ENCODE data around the gene LRFN5. TPM values are rescaled to one million over a fixed set of nuclear protein-coding genes. Genes with fewer than 3 reads are reported as not detected.

The LRFN5 gene
- total and polyA plus RNA-seq, 9 of the 15 experiments (the other 6 are each of a cell fraction or from before 2014, with no cell fraction given): 0.01 to 0.27 (median 0.09) TPM; not detected in 1

DNA sequence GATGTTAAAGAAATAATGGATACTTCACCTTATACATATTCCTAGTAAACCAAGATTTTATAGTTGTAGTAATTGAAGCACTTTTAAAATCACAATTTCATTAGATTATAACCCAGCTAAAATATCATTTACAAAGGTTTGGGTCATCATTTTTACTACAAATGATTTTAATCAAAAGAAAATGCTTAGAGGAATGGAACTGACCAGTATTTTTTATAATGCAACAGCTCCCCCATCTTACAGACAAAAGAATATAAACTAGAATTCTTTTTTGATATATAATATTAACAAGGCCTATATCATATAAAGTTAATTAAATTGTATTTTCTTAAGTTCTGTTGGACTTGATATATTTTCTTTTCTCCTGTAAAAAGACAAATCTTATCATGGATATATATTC is 20.4 kb upstream of the LRFN5 start (continued):
- TF ChIP-seq, protein P1, sequence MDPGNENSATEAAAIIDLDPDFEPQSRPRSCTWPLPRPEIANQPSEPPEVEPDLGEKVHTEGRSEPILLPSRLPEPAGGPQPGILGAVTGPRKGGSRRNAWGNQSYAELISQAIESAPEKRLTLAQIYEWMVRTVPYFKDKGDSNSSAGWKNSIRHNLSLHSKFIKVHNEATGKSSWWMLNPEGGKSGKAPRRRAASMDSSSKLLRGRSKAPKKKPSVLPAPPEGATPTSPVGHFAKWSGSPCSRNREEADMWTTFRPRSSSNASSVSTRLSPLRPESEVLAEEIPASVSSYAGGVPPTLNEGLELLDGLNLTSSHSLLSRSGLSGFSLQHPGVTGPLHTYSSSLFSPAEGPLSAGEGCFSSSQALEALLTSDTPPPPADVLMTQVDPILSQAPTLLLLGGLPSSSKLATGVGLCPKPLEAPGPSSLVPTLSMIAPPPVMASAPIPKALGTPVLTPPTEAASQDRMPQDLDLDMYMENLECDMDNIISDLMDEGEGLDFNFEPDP (CRISPR knock-in tag; IDR thresholded peaks at IDR 0.05): no peak
- TF ChIP-seq KAT8 (IDR thresholded peaks at IDR 0.05; ENCODE audit: low read depth): no peak
- no peak for TF ChIP-seq ZBTB17 (CRISPR knock-in tag; IDR thresholded peaks at IDR 0.05)
- no peak for TF ChIP-seq KLF1 (tag; IDR thresholded peaks at IDR 0.05)
- TF ChIP-seq FOXP1 (CRISPR knock-in tag; IDR thresholded peaks at IDR 0.05): no peak
- TF ChIP-seq ZNF717 (CRISPR knock-in tag; IDR thresholded peaks at IDR 0.05): no peak

DNA sequence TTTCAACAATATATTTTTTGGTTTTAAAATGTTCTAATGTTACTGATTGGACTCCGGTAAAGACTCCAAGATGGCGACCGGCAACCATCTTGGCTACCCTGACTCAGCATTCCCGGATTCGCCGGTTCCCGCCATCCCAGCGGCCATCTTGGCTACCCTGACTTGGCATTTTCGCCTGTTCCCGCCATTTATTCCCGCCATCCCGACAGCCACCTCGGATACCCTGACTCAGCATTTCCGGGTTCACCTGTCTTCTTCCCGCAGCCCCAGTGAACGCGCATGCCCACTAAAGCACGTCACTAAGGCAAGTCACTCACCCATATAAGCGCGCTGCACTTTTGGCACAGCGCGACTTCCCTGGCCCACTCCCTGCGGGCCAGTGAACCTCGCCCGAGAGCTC is 9.0 kb upstream of the LRFN5 start:
- no peaks in the 10 kb centered on the region for H3K9me1 ChIP-seq (ENCODE audit: control insufficient read depth, insufficient read depth, low read length)
- CTCF ChIA-PET (ENCODE audit: low intra/inter-chr PET ratio): no interaction called here
- in situ Hi-C loops (cut with MboI): no loop called here
- TF ChIP-seq ZBTB33 (CRISPR knock-in tag; IDR thresholded peaks at IDR 0.05) (peak; percentile 35; the same call in 1 of the 2 replicates), MAFF (IDR thresholded peaks at IDR 0.05; ENCODE audit: low read length) (peak; percentile 72), MAFG (tag; conservative IDR thresholded peaks at IDR 0.05) (peak; percentile 85), KLF1 (tag; IDR thresholded peaks at IDR 0.05) (no peak), FOXK1 (CRISPR knock-in tag; IDR thresholded peaks at IDR 0.05; ENCODE audit: borderline replicate concordance) (no peak), POLR2AphosphoS2 (IDR thresholded peaks at IDR 0.05; ENCODE audit: low read length) (no peak), NFE2 (IDR thresholded peaks at IDR 0.05; ENCODE audit: low read depth) (peak; percentile 85), MAFK (IDR thresholded peaks at IDR 0.05; ENCODE audit: low read length) (peak; percentile 79), CHCHD3 (CRISPR knock-in tag; IDR thresholded peaks at IDR 0.05) (no peak), BMI1 (IDR thresholded peaks at IDR 0.05; ENCODE audit: low read length) (no peak), BRCA1 (IDR thresholded peaks at IDR 0.05) (no peak), BRCA1 (CRISPR knock-in tag; IDR thresholded peaks at IDR 0.05) (no peak)
- TF ChIP-seq, protein P2, sequence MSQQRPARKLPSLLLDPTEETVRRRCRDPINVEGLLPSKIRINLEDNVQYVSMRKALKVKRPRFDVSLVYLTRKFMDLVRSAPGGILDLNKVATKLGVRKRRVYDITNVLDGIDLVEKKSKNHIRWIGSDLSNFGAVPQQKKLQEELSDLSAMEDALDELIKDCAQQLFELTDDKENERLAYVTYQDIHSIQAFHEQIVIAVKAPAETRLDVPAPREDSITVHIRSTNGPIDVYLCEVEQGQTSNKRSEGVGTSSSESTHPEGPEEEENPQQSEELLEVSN (IDR thresholded peaks at IDR 0.05; ENCODE audit: borderline replicate concordance in 1 of 2, extremely low read depth in 1 of 2, insufficient read depth in 1 of 2, insufficient read length in 1 of 2, low read depth in 1 of 2, low read length in 1 of 2, poor library complexity in 1 of 2, severe bottlenecking in 1 of 2): peak in 1 of 2 experiments; percentile 60
- TF ChIP-seq, protein P3, sequence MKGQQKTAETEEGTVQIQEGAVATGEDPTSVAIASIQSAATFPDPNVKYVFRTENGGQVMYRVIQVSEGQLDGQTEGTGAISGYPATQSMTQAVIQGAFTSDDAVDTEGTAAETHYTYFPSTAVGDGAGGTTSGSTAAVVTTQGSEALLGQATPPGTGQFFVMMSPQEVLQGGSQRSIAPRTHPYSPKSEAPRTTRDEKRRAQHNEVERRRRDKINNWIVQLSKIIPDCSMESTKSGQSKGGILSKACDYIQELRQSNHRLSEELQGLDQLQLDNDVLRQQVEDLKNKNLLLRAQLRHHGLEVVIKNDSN (CRISPR knock-in tag; IDR thresholded peaks at IDR 0.05): no peak

More for the DNA sequence above, 9.0 kb upstream of the LRFN5 start:
- ATAC-seq: peak; percentile 43
- peak overlapping the region; percentile 47; the same call in 2 of the 3 replicates for H3K27ac ChIP-seq (ENCODE audit: extremely low read depth, low read depth, low read length)
- H3K79me2 ChIP-seq (ENCODE audit: control insufficient read depth, insufficient read depth, low read length): no peaks in the 10 kb centered on the region
- intact Hi-C loops (cut with micrococcal nuclease): no loop called here
- no peaks in the 10 kb centered on the region for H3K4me1 ChIP-seq (replicated peaks in 1 of 2; ENCODE audit: control insufficient read depth in 2 of 2, insufficient read depth in 2 of 2, low read length in 2 of 2)
- POLR2A ChIA-PET: no interaction called here
- H3K4me3 ChIP-seq: no peak overlapping the region
- no TSS peak for BruUV-seq (replicated peaks)
- 45% methylated on average over 20 of the region's 25 CpGs for WGBS (ENCODE audit: insufficient coverage, low coverage, missing lambda C conversion rate)
- H4K20me1 ChIP-seq (replicated peaks; ENCODE audit: control insufficient read depth, insufficient read depth, low read length): no peaks in the 10 kb centered on the region
- no peaks in the 10 kb centered on the region for H3K27me3 ChIP-seq (ENCODE audit: control insufficient read depth in 2 of 2, insufficient read depth in 2 of 2, low read length in 2 of 2)
- no peak overlapping the region for H3K9ac ChIP-seq (ENCODE audit: insufficient read depth in 1 of 2, low read depth in 2 of 2, low read length in 2 of 2)
- peak in 2 of 4 experiments; percentile 8 to 49 for DNase-seq (ENCODE audit: extremely low read depth in 1 of 4, low spot score in 3 of 4)
- H3K9me3 ChIP-seq (replicated peaks; ENCODE audit: control insufficient read depth, insufficient read depth, low read depth, low read length): no peaks in the 10 kb centered on the region; the same call in 1 of the 2 replicates
- no peak for FAIRE-seq
- no peaks in the 10 kb centered on the region for H3K36me3 ChIP-seq (ENCODE audit: control insufficient read depth, insufficient read depth, low read length)
- H2AFZ ChIP-seq (ENCODE audit: low read depth, low read length): peak overlapping the region; percentile 44
- H3K4me2 ChIP-seq (ENCODE audit: insufficient read depth, low read length): no peak overlapping the region

All from K562 (cell line).